Stimulated activated CD4-positive, alpha-beta T cell treated with anti-CD3 and anti-CD28 coated beads, TNF-alpha, amount 100 ng/mL, for 1 hour (primary cell): ENCODE measurements around the gene VASP.
A peak's percentile ranks its signal among the peaks of the same experiment; 100 is the strongest.

ENCODE experiments used
- DNase-seq, 3 donors: peaks; one replicate each; pipeline ENCODE4 v3.0.0-alpha.2; 2020; ENCODE audit warnings: low read depth in 3 of 3, low spot score in 1 of 3

VASP gene

DNA sequence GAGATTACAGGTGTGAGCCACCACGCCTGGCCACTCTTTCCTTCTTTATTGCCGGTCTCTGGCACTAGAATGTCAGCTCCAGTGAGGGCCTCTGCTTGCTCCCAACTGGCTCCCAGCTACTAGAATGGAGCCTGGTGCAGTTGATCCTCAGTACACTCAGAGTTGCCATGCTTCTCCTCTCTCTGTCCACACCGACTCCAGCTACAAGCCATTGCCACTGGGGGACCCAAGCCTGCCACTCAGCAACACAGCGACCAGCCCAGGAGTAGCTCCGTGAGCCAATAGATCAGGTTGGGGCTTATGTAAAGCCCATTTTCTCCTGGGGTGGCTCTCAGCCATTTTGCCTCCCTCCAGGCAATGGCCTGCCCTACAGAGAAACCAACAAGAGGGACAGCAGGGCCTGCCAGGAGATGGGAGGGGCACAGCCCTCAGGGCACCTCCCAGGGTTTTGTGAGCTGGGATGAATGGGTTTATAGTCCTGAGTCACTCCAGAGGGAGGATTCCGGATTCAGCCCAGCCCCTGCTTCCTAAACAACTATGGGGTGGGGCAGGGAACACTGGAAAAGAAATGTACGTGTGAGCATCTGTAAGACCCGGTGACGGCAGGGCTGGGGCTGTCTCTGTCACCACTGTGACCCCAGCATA is 40.8 kb downstream of the VASP start:
- no peak for DNase-seq

DNA sequence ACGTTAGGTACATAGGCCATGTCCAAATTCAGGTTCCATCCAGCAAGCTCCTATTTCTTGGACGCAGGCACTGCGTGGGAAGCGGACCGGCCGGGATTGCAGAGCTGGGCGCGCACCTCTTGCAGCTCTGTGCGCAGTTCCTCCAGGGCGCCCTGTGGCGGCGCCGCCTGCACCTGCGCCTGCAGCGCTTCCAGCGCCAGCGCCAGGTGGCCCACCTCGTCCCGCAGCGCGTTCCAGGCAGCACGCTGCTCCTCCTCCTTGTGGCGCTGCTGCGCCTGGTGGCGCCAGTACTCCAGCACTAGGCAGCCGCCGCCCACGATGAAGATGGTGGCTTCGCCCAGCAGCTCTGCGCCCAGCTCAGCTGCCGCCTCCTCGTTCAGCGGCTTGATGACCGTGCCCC is 46.2 kb downstream of the VASP start:
- no peak for DNase-seq

DNA sequence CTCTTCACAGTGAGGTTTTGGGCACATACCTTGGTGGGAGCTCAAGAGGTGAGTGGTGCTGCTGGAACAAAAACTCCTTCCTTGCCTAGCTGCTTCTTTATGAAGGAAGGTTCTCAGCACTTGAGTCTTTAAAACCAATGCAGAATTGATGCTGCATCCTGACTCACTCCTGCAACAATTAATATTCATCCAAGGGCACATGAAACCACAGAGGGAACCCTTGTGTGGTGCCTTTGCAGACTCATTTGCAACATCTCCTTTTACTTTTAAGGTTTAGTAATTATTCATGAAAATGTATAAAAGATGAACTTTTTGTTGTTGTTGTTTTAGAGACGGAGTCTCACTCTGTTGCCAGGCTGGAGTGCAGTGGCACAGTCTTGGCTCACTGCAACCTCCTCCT is 47.2 kb downstream of the VASP start:
- DNase-seq = no peak

DNA sequence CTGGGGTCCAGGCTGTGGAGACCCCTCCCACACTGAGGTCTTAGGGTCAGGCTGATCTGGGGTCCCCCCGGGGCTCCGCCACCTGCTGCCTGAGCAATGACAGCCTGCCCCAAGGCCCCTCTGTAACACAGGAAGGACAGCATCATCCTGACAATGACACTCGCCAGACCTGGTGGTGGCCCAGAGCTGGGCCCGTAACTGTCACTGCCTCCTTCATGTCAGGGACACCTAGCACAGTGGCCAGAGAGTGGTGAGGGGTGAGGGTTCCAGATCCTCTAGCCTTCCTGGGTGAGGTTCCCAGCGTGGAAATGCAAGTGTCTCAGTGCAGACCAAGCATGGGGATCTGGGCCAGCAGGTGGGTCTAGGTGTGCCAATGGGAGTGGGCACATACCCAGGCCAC is 49.6 kb downstream of the VASP start:
- DNase-seq = no peak

DNA sequence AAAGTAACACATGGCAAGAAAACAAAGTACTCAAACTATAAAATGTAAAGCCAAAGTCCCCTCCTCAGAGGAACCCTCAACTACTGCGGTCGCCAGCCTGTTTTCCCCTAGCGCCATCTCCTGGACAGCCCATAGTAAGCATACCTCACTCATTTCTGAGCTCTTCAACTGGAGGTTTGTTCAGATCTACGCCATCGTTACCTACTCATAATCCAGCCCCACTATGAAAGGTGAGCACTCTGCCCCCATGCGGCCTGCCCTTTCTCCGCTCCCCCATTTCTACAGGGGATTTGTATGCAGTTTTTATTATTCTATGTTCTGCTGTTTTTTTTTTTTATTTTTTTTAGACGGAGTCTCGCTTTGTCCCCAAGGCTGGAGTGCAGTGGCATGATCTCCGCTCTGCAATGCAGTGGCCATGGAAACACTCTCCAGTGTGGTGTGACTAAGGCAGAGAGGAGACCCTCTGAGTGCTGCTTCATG is 51.2 kb downstream of the VASP start:
- peak; percentile 27 to 37 (median 28) for DNase-seq

DNA sequence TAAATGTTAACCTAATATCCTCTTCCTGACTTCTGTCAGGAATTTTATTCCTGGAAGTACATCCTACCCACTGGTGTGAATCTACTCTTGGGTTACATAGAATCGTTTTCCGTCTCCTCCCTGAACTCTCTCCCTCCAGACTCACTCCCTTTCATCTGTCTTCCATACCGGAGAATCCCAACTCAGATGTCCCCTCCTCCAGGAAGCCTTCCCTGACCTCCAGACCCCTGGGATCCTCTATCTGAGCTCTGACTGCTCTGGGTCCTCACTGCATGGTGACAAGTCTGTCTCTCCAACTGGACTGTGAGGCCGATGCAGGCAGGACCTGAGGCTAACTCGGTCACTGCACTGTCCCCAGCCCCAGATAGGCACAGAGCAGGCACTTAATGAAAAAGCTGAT is 52.8 kb downstream of the VASP start:
- DNase-seq = no peak

DNA sequence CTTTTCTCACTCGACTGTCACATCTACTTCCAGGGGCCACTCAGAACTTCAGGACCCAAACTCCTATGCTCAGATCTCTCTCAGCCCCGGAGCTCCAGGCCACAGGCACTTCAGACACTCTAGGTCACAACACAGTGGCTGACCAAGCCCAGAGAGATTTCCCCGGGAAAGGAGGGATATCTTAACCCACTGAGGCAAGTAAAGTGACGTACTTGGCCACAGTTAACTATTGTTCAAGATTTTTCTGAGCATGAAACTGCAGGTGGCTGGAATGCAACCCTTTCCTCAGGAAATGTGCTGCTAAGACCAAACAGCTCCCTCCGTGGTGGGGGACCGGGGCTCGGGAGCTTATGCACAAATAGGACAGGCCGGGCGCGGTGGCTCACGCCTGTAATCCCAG is 53.4 kb downstream of the VASP start:
- DNase-seq = no peak

DNA sequence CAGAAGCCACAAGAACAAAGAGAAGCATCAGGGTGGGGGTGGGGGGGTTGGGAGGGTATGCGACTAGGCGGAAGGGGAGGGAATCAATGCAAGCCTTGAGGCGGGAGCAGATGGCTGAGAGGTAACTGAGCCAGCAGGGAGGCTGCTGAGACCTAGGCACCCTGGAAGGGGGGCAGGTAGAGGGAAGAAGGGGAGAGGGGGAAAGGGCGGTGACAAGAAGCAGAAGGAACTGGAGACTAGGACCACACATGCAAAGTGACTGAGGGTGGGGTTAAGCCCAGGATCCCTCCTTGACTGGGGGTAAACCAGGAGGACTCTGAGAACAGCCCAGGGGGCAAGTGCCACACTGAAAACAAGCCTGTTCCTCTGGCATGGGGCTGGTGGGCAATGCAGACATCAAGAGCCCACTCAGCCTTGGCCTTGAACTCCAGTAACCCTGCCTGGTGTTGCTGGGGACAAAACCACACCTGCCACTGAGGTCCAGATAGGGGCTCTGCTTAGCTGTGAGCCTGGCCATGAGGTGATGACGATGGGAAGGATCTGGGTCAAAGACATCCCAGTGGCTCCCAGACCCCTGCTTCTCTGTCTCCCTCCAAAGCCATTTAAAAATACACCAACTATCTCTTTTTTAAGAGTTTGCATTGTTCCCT is 57.0 kb downstream of the VASP start:
- no peak for DNase-seq

DNA sequence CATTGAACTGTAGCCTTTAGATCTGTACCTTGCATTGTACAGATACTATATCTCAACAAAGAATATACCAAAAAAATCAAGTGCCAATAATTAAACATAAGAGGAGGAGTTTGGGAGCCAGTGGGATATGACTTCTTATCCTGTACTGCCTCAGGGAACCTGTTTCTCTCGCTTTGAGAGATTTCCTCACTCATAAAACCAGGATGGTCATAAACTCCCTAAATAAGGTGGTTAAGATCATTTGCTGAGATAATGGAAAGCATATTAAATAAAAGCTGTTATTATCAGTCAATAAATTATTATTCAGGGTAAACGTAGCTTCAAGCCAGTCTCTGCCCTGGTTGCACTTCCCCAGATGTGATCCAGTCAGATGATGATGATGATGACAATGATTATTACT is 60.3 kb downstream of the VASP start:
- no peak for DNase-seq

DNA sequence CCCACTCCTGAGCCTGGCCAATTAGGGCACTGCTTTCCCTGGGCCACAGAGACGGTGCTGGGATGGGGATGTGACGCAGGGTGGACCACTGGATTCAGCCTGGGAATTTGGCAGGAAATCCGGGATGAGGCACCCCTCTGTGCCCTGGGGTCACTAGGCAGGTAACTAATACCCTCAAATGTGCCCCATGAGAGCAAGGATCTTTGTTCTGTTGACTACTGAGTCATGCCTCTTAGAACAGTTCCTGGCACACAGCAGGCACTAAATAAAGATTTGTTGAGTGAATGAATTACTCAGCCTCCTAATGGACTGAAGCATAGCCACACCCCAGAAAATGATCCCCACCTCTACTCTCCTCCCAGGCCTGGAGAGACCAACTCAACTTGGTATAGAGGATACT is 61.5 kb downstream of the VASP start:
- DNase-seq = no peak

DNA sequence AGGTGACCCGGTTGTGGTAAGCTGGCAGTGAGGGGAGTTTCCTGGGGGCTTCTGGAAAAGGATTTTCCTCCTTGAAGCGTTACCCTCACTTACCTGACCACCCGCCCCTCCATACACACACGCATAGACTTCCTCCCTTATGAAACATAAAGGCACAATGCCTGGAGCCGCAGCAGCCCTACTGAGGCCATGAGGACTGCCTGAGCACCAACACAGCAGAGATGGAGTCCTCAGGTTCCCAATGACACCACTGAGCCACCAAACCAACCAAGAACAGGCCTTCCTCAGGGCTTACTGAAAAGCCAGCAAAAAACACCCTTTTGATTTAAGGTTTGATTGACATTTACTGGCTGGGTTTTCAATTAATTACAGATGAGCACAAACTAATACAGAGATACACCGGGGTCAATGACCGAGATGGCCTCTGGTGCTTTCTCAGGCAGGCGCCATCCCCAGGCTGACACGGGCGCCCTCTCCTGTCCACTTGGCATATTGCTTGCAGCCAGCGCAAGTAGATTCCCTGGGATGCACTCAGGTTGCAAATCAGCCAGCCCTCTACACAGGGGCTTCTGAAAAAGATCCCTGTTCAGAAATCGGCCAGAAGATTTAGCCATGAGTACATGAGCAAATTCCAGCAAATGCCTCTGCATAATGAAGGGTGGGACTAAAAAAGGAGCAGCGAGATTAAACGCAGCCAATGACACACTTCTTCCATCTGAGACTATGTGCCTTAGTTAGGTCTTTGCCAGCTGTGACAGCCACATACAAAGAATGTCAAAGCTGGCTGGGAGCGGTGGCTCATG is 62.5 kb downstream of the VASP start:
- peak in 1 of 3 donors; percentile 44 for DNase-seq

DNA sequence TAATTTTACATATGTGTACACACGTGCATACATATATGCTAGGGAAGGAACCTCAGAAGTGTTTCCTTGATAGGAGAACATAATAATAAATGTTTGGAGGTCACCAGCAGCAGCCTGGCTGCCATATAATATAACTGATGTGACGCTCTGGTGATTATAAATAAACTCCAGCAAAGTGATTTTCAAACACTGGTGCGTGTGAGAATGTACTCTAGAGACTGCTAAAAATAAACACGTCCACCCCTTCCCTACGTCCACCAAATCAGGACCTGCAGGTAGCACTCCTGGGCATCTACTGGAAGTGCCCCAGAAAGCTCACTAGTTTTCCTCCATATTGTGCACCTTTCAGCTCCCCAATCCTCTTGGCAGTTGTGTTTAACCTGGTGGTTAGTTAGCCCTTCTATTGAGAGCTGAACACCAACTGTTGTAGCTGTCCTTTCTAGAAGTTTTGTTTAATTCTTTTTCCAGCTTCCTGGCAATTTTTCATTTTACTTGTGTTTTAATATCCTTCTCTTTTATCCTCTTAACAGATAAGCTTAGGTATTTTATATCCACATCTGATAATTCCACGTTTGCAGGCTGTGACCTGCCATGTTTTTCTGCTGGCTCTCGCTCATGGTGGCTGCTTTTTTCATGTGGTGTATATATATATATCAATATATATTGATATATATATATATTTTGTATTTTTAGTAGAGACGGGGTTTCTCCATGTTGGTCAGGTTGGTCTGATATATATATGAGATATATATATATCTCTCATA is 64.4 kb downstream of the VASP start:
- no peak for DNase-seq

DNA sequence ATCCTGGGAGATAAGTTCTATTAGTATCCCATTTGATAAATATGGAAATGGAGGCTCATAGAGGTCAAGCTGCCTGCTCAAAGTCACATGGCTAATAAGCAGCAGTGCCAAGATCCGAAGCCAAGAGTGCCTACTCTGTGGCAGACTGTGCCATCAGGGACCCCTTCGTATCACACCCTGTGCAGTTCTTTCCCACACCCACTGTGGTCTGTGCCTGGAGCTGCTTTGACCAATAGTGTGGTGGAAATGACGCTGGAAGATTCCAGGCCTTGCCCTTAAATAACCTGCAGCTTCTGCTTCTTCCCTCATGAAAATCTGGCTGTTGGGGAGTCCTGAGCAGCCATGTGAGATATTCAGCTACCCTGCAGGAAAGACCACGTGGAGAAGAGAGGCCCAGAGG is 67.2 kb downstream of the VASP start:
- DNase-seq = no peak

DNA sequence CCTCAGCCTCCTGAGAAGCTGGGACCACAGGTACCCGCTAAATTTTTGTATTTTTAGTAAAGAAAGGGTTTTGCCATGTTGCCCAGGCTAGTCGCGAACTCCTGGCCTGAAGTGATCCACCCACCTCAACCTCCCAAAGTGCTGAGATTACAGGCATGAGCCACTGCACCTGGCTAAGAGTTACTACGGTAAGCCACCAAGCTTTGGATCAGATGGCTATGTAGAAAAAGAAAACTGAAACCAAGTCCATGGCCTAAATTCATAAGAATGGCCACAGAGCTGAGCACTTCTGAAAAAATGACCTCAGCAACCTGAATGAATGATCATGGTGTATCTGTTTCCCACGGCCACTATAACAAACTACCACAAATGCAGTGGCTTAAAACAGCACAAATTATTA is 67.9 kb downstream of the VASP start:
- DNase-seq = no peak
